Lower leg skin (tissue), 4 donors: ENCODE measurements around the gene DNMT3A. TPM values are rescaled to one million over a fixed set of nuclear protein-coding genes. Genes with fewer than 3 reads are reported as not detected.

Source experiments
- DNase-seq, 2 donors: peaks; one replicate each; pipeline ENCODE4 v3.0.0-alpha.2; 2019; ENCODE audit warnings: low spot score in 2 of 2
- H3K4me3 ChIP-seq: fragments of 200-600 bp; sonication (generic); 2 replicates; pipeline ENCODE4 v1.5.1; 2017; ENCODE audit warnings: mild to moderate bottlenecking, low read depth; ENCODE audit not compliant: poor library complexity, severe bottlenecking
- CTCF ChIP-seq, 3 donors: fragments of 450-650 bp; IDR thresholded peaks; one replicate each; pipeline ENCODE4 v1.5.1; 2016; ENCODE audit warnings: antibody characterized with exemption in 3 of 3, mild to moderate bottlenecking in 3 of 3, moderate library complexity in 2 of 3
- POLR2A ChIP-seq, 2 donors: fragments of 450-650 bp; IDR thresholded peaks; one replicate each; pipeline ENCODE4 v1.6.1; 2016 to 2017; ENCODE audit warnings: antibody characterized with exemption in 2 of 2, mild to moderate bottlenecking in 1 of 2, moderate library complexity in 1 of 2
- WGBS, 2 donors: methylation state at CpG; one replicate each; pipeline ENCODE4 v1.1.5; 2018; 5-methylcytosine and 5-hydroxymethylcytosine counted together
- intact Hi-C: fragments of 100-400 bp; cut with DNase I; formaldehyde crosslinking; loops from one replicate; pipeline ENCODE4 v1.15.0; 2023; ENCODE audit warnings: low total_unique reads
- total RNA-seq, 4 donors: library from RNA; depleted of rRNA; stranded (reverse); fragments of >200 nt; gene quantifications; one replicate each; pipeline ENCODE4 v1.1.0, GENCODE V29; 2016

Gene DNMT3A
- total RNA-seq, 4 donors from 2014 or later: 4.3 to 7.4 (median 6.9) TPM

GRCh38 chr2:25234738-25235137 lies 107.0 kb downstream of the DNMT3A start:
- 82 to 93% methylated on average over 8 of the region's 8 CpGs for WGBS, 2 donors
- no peak for DNase-seq
- TF ChIP-seq POLR2A (IDR thresholded peaks at IDR 0.05) (no peak), CTCF (IDR thresholded peaks at IDR 0.05) (no peak)
- no peak overlapping the region for H3K4me3 ChIP-seq
- intact Hi-C loops: no loop called here

GRCh38 chr2:25233916-25234605 lies 107.7 kb downstream of the DNMT3A start:
- no peak overlapping the region for H3K4me3 ChIP-seq
- intact Hi-C loops: no loop called here
- 87 to 90% methylated on average over 20 of the region's 20 CpGs for WGBS, 2 donors
- no peak for DNase-seq
- TF ChIP-seq POLR2A (IDR thresholded peaks at IDR 0.05) (no peak), CTCF (IDR thresholded peaks at IDR 0.05) (no peak)

GRCh38 chr2:25232248-25232825 lies 109.4 kb downstream of the DNMT3A start:
- TF ChIP-seq POLR2A (IDR thresholded peaks at IDR 0.05) (no peak), CTCF (IDR thresholded peaks at IDR 0.05) (no peak)
- intact Hi-C loops: no loop called here
- H3K4me3 ChIP-seq: no peak overlapping the region
- WGBS, 2 donors: 70 to 76% methylated on average over 12 of the region's 12 CpGs
- DNase-seq: no peak

GRCh38 chr2:25230948-25231311 lies 110.8 kb downstream of the DNMT3A start:
- TF ChIP-seq CTCF (IDR thresholded peaks at IDR 0.05): no peak
- TF ChIP-seq POLR2A (IDR thresholded peaks at IDR 0.05): no peak
- WGBS, 2 donors: 69 to 71% methylated on average over 6 to 8 of the region's 8 CpGs

GRCh38 chr2:25230198-25230947 lies 111.4 kb downstream of the DNMT3A start:
- intact Hi-C loops: no loop called here
- 58 to 66% methylated on average over 14 to 15 of the region's 16 CpGs for WGBS, 2 donors
- no peak for DNase-seq
- H3K4me3 ChIP-seq: no peak overlapping the region
- TF ChIP-seq CTCF (IDR thresholded peaks at IDR 0.05): no peak
- TF ChIP-seq POLR2A (IDR thresholded peaks at IDR 0.05): no peak

More at GRCh38 chr2:25230948-25231311, 110.8 kb downstream of the DNMT3A start:
- DNase-seq: no peak
- H3K4me3 ChIP-seq: no peak overlapping the region
- intact Hi-C loops: no loop called here
